Ascending aorta (tissue), 2 donors: ENCODE measurements around the gene TMEM209. TPM values are rescaled to one million over a fixed set of nuclear protein-coding genes. Genes with fewer than 3 reads are reported as not detected.
"Not testable (repeated sequence)": the region's sequence is repeated elsewhere in the genome, so short reads cannot be mapped to it uniquely, and the experiment has no call there.

Experiments
- DNase-seq, 2 donors: peaks; one replicate each; pipeline ENCODE4 v3.0.0-alpha.2; 2019; ENCODE audit warnings: low spot score in 2 of 2
- H3K27ac ChIP-seq, 2 donors: fragments of 200-600 bp; sonication (generic); one replicate each; pipeline ENCODE4 v1.5.1; 2016 to 2017; ENCODE audit warnings: mild to moderate bottlenecking in 1 of 2
- H3K27me3 ChIP-seq: fragments of 200-600 bp; sonication (generic); one replicate; pipeline ENCODE4 v1.5.1; 2017
- H3K36me3 ChIP-seq, 2 donors: fragments of 200-600 bp; sonication (generic); one replicate each; pipeline ENCODE4 v1.5.1; 2016
- H3K4me1 ChIP-seq, 2 donors: fragments of 200-600 bp; sonication (generic); one replicate each; pipeline ENCODE4 v1.5.1; 2016 to 2017; ENCODE audit warnings: mild to moderate bottlenecking in 1 of 2
- H3K4me3 ChIP-seq, 2 donors: fragments of 200-600 bp; sonication (generic); one replicate each; pipeline ENCODE4 v1.5.1; 2016 to 2017; ENCODE audit warnings: mild to moderate bottlenecking in 1 of 2
- H3K9me3 ChIP-seq, 2 donors: fragments of 200-600 bp; sonication (generic); one replicate each; pipeline ENCODE4 v1.5.1; 2016
- intact Hi-C: fragments of 100-400 bp; cut with DNase I; formaldehyde crosslinking; loops from one replicate; pipeline ENCODE4 v1.15.1; 2023
- total RNA-seq: library from RNA; depleted of rRNA; stranded (reverse); fragments of >200 nt; gene quantifications from one replicate; pipeline ENCODE4 v1.1.0, GENCODE V29; 2016
- TF ChIP-seq, protein P1 (sequence below), 3 experiments: fragments of 200-600 bp in 2 of 3; fragments of 450-650 bp in 1 of 3; sonication (generic) in 2 of 3; IDR thresholded peaks; one replicate each; pipeline ENCODE4 v1.5.1; 2016 to 2019; ENCODE audit warnings: antibody characterized with exemption in 3 of 3, mild to moderate bottlenecking in 1 of 3, moderate library complexity in 1 of 3

TMEM209 gene
- total RNA-seq = 5.3 TPM

DNA sequence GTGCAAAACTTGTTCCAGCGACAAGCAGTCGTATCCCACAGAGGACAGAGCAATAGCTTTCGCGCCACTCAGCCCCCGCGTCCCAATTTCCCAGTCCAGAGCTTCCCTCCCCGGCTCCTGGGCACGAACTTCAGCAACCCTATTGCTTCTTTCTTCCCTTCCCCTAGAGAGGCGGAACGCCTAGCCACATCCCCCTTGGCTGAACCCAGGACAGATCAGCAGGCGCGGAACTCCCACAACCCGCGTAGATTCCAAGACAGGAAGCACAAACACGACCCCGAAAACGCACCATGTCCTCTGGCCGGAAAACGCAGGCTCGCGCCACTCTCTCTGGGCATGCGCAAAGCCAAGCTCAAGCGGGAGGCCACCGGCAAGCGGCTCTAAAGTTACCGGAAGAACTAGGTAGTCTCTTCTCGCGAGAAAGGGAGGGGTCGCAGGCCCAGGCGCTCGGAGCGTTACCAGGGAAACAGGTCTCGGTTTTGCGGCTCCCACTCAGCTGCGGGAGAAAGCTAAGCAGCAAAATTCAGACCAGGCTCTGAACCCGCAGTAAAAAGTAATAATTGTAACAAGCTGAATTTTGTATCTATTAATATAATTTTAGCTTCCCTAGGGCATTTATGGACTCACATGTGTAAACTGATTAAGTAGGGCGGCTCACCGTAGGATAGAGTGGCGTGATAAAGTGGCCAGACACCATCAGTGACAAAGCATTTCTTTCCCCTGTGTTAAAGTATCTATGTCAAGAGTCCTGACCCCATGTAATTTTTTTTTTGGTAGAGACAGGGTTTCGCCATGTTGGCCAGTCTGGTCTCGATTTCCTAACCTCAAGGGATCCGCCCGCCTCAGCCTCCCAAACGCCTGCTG, at the start of gene TMEM209:
TMEM209 (minus strand) TSS at position 323 of the 864 bp plus-strand sequence; CDS start at position 292, 31 bp downstream.
- peak within 1 kb of the TSS; percentile 77 to 95 for H3K27ac ChIP-seq
- H3K9me3 ChIP-seq = no peaks in the 10 kb centered on the region
- peak; percentile 83 to 97 for DNase-seq
- no peaks in the 10 kb centered on the region for H3K27me3 ChIP-seq
- intact Hi-C loops = loop anchor here (2.0 kb wide), 4 partner anchors 63 to 463 kb away; partner anchors contain the start of genes CEP41, COPG2 and KLHDC10
- H3K4me1 ChIP-seq = peaks cover 0 to 5% of the 10 kb centered on the region in 2 donors
- peak within 1 kb of the TSS; percentile 69 to 83 for H3K4me3 ChIP-seq
- peaks cover 7 to 15% of the 10 kb centered on the region in 2 donors for H3K36me3 ChIP-seq
- TF ChIP-seq, protein P1, sequence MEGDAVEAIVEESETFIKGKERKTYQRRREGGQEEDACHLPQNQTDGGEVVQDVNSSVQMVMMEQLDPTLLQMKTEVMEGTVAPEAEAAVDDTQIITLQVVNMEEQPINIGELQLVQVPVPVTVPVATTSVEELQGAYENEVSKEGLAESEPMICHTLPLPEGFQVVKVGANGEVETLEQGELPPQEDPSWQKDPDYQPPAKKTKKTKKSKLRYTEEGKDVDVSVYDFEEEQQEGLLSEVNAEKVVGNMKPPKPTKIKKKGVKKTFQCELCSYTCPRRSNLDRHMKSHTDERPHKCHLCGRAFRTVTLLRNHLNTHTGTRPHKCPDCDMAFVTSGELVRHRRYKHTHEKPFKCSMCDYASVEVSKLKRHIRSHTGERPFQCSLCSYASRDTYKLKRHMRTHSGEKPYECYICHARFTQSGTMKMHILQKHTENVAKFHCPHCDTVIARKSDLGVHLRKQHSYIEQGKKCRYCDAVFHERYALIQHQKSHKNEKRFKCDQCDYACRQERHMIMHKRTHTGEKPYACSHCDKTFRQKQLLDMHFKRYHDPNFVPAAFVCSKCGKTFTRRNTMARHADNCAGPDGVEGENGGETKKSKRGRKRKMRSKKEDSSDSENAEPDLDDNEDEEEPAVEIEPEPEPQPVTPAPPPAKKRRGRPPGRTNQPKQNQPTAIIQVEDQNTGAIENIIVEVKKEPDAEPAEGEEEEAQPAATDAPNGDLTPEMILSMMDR (IDR thresholded peaks at IDR 0.05) = no peak

DNA sequence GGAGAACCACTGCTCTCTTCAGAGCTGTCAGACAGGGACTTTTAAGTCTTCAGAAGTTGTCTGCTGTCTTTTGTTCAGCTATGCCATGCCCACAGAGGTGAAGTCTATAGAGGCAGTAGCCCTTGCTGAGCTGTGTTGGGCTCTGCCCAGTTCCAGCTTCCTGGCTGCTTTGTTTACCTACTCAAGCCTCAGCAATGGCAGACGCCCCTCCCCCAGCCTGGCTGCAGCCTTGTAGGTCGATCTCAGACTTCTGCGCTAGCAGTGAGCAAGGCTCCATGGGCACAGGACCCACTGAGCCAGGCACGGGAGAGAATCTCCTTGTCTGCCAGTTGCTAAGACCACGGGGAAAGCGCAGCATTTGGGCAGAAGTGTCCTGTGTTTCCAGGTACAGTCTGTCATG, 49.3 kb upstream of the TMEM209 start:
- no peak for DNase-seq
- no peaks in the 10 kb centered on the region for H3K36me3 ChIP-seq
- no peaks in the 10 kb centered on the region for H3K27me3 ChIP-seq
- H3K27ac ChIP-seq = no peak overlapping the region
- H3K4me1 ChIP-seq = no peaks in the 10 kb centered on the region
- intact Hi-C loops = no loop called here
- H3K9me3 ChIP-seq = peaks cover 5 to 20% of the 10 kb centered on the region in 2 donors
- H3K4me3 ChIP-seq = no peak overlapping the region
- TF ChIP-seq, protein P1 (IDR thresholded peaks at IDR 0.05) = no peak

DNA sequence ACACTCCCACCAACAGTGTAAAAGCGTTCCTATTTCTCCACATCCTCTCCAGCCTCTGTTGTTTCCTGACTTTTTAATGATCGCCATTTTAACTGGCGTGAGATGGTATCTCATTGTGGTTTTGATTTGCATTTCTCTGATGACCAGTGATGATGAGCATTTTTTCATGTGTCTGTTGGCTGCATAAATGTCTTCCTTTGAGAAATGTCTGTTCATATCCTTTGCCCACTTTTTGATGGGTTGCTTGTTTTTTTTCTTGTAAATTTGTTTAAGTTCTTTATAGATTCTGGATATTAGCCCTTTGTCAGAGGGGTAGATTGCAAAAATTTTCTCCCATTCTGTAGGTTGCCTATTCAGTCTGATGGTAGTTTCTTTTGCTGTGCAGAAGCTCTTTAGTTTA, 44.4 kb upstream of the TMEM209 start:
- intact Hi-C loops, H3K4me1 ChIP-seq, DNase-seq, H3K4me3 ChIP-seq, H3K27me3 ChIP-seq, H3K36me3 ChIP-seq, H3K27ac ChIP-seq, H3K9me3 ChIP-seq: not testable (repeated sequence)

DNA sequence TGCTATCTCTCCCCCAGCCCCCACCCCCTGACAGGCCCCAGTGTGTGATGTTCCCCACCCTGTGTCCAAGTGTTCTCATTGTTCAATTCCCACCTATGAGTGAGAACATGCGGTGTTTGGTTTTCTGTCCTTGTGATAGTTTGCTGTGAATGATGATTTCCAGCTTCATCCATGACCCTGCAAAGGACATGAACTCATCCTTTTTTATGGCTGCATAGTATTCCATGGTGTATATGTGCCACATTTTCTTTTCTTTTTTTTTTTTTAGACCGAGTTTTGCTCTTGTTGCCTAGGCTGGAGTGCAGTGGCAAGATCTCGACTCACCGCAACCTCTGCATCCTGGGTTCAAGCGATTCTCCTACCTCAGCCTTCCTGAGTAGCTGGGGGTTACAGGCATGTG, 43.6 kb upstream of the TMEM209 start:
- H3K36me3 ChIP-seq, intact Hi-C loops, H3K27ac ChIP-seq, H3K4me3 ChIP-seq, DNase-seq, H3K27me3 ChIP-seq, H3K4me1 ChIP-seq, H3K9me3 ChIP-seq: not testable (repeated sequence)

DNA sequence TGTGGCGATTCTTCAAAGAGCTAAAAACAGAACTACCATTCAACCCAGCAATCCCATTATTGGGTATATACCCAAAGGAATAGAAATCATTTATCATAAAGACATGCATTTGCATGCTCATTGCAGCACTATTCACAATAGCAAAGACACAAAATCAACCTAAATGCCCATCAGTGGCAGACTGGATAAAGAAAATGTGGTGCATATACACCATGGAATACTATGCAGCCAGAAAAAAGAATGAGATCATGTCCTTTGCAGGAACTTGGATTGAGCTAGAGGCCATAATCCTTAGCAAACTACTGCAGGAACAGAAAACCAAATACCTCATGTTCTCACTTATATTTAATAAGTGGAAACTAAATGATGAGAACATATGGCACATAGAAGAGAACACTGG, 41.3 kb upstream of the TMEM209 start:
- intact Hi-C loops, H3K36me3 ChIP-seq, H3K4me1 ChIP-seq, H3K27me3 ChIP-seq, DNase-seq, H3K4me3 ChIP-seq, H3K27ac ChIP-seq, H3K9me3 ChIP-seq: not testable (repeated sequence)

DNA sequence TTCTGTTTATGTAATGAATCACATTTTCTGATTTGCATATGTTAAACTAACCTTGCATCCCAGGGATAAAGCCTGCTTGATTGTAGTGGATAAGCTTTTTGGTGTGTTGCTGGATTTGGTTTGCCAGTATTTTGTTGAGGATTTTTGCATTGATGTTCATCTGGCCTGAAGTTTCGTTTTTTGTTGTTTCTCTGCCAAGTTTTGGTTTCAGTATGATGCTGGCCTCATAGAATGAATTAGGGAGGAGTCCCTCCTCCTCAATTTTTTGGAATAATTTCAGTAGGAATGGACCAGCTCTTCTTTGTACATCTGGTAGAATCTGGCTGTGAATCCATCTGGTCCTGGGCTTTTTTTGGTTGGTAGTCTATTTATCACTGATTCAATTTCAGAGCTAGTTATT, 38.3 kb upstream of the TMEM209 start:
- H3K4me1 ChIP-seq, H3K36me3 ChIP-seq, DNase-seq, H3K4me3 ChIP-seq, H3K9me3 ChIP-seq, H3K27ac ChIP-seq, H3K27me3 ChIP-seq: not testable (repeated sequence)
- intact Hi-C loops = loop anchor here (2.0 to 5.0 kb wide), 2 partner anchors 477 to 589 kb away; no protein-coding TSS in a partner anchor

DNA sequence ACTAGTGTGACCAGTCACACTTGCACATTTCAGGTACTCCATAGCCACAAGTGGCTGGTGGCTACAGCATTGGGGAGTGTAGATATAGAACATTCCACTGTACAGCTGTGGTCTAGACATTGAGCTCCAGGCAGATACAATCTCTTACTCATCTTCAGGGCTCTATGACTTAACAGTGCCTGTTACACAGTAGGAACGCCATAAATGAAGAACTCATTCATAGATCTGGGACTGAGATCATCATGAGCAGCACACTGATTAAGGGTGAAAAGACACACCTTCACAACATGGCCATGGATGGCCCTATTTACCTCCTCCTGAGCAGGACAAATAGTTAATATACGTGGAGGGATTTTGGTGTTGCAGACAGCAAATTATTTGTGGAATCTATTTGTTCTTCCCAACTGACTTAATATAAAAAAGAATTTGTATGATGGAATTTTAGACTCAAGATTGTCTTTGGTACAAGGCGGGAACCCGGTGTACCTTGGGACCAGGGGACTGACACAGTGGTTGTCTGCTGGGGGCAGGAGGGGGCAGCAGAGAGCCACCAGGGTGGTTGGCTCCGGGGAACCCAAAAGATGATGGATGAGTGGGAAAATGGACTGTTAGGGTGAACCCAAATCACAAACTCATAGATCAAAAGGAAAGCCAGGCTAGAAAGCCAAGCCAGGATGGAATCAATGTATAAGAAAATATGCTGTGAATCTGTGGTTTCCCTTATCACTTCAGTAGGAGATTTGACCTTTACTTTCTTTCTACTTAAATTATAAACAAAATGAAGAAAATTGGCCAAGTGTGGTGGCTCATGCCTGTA, 37.2 kb upstream of the TMEM209 start:
- Histone ChIP-seq H3K4me3 (no peak overlapping the region), H3K27ac (no peak overlapping the region), H3K27me3 (no peaks in the 10 kb centered on the region), H3K36me3 (no peaks in the 10 kb centered on the region), H3K4me1 (no peaks in the 10 kb centered on the region), H3K9me3 (no peaks in the 10 kb centered on the region)
- no peak for DNase-seq
- intact Hi-C loops = loop anchor here (2.0 to 5.0 kb wide), 2 partner anchors 478 to 590 kb away; no protein-coding TSS in a partner anchor
- TF ChIP-seq, protein P1 (IDR thresholded peaks at IDR 0.05) = peak; percentile 66 to 79 (median 75)
